Measurements from ENCODE around the gene FECH.
A peak's percentile ranks its signal among the peaks of the same experiment; 100 is the strongest.

Gene FECH

DNA sequence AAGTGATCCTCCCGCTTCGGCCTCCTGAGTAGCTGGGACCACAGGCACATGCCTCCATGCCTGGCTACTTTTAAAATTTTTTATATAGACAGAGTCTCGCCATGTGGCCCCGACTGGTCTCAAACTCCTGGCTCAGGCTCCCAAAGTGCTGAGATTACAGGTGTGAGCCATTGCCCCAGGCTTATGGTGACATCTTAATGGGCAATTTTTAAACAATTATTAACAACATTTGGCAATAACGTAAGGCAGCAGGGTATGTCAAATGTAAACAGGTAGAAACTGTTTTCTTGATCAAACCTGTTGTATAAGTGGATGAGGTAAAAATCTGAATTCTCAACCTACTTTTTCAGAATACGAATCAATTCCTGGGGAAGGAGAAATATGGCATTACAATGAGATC is 11.0 kb downstream of the FECH start:
- no peak overlapping the region for H3K4me3 ChIP-seq (ENCODE audit: low read depth, low read length)
- TF ChIP-seq, protein P1, sequence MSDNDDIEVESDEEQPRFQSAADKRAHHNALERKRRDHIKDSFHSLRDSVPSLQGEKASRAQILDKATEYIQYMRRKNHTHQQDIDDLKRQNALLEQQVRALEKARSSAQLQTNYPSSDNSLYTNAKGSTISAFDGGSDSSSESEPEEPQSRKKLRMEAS (IDR thresholded peaks at IDR 0.05; ENCODE audit: low read depth, low read length): no peak
- TF ChIP-seq, protein P2, sequence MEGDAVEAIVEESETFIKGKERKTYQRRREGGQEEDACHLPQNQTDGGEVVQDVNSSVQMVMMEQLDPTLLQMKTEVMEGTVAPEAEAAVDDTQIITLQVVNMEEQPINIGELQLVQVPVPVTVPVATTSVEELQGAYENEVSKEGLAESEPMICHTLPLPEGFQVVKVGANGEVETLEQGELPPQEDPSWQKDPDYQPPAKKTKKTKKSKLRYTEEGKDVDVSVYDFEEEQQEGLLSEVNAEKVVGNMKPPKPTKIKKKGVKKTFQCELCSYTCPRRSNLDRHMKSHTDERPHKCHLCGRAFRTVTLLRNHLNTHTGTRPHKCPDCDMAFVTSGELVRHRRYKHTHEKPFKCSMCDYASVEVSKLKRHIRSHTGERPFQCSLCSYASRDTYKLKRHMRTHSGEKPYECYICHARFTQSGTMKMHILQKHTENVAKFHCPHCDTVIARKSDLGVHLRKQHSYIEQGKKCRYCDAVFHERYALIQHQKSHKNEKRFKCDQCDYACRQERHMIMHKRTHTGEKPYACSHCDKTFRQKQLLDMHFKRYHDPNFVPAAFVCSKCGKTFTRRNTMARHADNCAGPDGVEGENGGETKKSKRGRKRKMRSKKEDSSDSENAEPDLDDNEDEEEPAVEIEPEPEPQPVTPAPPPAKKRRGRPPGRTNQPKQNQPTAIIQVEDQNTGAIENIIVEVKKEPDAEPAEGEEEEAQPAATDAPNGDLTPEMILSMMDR (IDR thresholded peaks at IDR 0.05; ENCODE audit: low read depth, low read length): no peak
- TF ChIP-seq POLR2A (IDR thresholded peaks at IDR 0.05; ENCODE audit: extremely low read depth, insufficient read length): no peak
- no peak for TF ChIP-seq MYC (IDR thresholded peaks at IDR 0.05; ENCODE audit: low read depth, low read length)
- DNase-seq (ENCODE audit: low read depth): no peak

DNA sequence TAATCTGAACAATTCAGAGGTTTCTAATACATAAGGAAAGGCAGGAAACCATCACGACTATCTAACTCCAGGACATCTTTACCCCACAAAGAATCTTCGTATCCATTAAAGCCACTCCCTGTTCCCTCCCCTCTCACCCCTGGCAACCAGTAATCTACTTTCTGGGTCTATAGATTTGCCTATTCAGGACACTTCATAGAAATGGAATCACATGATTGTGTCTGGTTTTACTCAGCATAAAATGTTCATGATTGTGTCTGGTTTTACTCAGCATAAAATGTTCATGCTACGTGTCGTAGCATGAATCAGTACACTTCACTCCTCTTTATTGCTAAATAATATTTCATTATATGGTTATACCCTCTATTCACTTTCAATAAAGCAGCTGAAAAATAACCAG is 11.6 kb downstream of the FECH start:
- TF ChIP-seq, protein P1 (IDR thresholded peaks at IDR 0.05; ENCODE audit: low read depth, low read length): no peak
- TF ChIP-seq MYC (IDR thresholded peaks at IDR 0.05; ENCODE audit: low read depth, low read length) (no peak), POLR2A (IDR thresholded peaks at IDR 0.05; ENCODE audit: extremely low read depth, insufficient read length) (no peak)
- TF ChIP-seq, protein P2 (IDR thresholded peaks at IDR 0.05; ENCODE audit: low read depth, low read length): no peak
- no peak for DNase-seq (ENCODE audit: low read depth)
- H3K4me3 ChIP-seq (ENCODE audit: low read depth, low read length): no peak overlapping the region

DNA sequence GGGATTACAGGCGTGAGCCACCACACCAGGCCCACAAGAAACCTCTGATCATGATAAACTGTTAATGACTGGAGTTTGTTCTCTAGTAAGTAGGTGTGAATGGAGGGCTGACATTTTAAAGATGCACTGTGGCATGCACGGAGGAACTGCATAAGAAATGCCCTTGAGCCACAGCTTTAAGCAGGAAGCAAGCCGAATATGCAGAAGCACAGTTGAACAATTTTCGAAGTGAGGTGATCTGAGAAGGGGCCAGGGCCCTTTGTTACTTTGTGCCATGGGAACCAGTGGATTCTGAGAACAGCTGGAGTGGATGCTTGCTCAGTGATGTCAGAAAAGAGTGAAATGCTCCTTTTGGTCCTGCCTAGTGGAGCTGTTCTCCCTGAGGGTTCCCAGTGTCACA is 16.3 kb downstream of the FECH start:
- TF ChIP-seq, protein P2 (IDR thresholded peaks at IDR 0.05; ENCODE audit: low read depth, low read length): no peak
- TF ChIP-seq, protein P1 (IDR thresholded peaks at IDR 0.05; ENCODE audit: low read depth, low read length): no peak
- TF ChIP-seq MYC (IDR thresholded peaks at IDR 0.05; ENCODE audit: low read depth, low read length): no peak
- no peak overlapping the region for H3K4me3 ChIP-seq (ENCODE audit: low read depth, low read length)
- no peak for DNase-seq (ENCODE audit: low read depth)

DNA sequence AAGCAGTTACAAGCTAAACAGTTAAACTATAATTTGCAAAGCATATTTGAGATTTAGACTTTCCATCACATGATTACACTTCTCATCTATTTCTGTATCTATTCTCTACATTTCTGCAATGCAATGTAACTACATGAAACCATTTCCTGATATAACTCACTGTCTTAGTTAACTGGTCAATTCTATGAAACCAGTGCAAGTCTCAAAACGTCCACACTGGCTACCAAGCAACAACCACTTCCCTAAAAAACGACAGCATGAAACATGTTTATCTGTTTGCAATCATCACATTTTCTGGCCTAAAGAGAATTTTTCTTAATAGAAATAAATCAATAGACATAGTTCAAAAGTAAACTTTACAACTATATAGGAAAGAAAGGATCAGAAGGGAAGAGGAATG is 17.4 kb downstream of the FECH start:
- no peak overlapping the region for H3K4me3 ChIP-seq (ENCODE audit: low read depth, low read length)
- TF ChIP-seq, protein P1 (IDR thresholded peaks at IDR 0.05; ENCODE audit: low read depth, low read length): no peak
- TF ChIP-seq MYC (IDR thresholded peaks at IDR 0.05; ENCODE audit: low read depth, low read length): no peak
- TF ChIP-seq, protein P2 (IDR thresholded peaks at IDR 0.05; ENCODE audit: low read depth, low read length): no peak
- DNase-seq (ENCODE audit: low read depth): no peak

DNA sequence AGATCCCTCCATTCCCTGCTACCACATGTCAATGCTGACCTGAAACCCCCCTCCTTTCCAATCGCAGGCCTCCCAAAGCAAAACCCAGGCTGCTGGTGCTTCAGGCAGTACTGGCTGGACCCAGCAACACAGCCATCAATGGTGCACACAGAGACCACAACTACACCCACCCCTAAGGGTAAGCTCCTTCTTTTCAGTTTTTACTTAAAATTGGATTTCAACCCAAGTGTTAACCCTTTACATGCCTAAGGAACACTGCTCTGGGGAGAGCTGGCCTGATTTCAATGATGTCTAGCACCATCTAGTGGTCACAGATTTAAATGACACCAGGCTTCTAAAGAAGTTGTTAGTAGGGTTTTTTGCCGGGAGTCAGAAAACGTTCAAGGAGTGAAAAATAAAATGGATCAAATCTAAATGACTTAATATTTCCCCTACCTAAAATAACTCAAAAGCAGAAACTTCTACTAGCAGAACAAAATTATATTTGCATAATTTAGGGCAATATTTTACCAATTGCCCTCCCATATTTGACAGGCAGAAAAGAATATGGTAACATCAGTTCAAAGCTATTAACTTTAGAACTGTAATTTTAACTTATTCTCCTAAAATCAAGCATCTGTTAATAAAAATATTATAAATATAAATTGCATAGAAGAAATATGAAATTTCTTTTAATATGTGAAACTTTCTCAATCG is 24.6 kb downstream of the FECH start:
- H3K4me3 ChIP-seq (ENCODE audit: low read depth, low read length): no peak overlapping the region
- TF ChIP-seq, protein P2 (IDR thresholded peaks at IDR 0.05; ENCODE audit: low read depth, low read length): peak; percentile 64
- TF ChIP-seq POLR2A (IDR thresholded peaks at IDR 0.05; ENCODE audit: extremely low read depth, insufficient read length): no peak
- TF ChIP-seq, protein P1 (IDR thresholded peaks at IDR 0.05; ENCODE audit: low read depth, low read length): no peak
- TF ChIP-seq MYC (IDR thresholded peaks at IDR 0.05; ENCODE audit: low read depth, low read length): no peak
- peak; percentile 57 for DNase-seq (ENCODE audit: low read depth)
